Panc1 (cell line): ENCODE results near the gene ABHD4. TPM values are rescaled to one million over a fixed set of nuclear protein-coding genes. Genes with fewer than 3 reads are reported as not detected.

Source experiments
- ATAC-seq: fragments of 200-7000 bp; cut with Tn5 transposase; 2 replicates; pipeline ENCODE4 v1.9.1; 2020; ENCODE audit warnings: mild to moderate bottlenecking, moderate library complexity
- BruUV-seq: library from RNA; stranded (reverse); fragments of 400-500 nt; replicated peaks from 2 replicates; lab custom pipeline; 2021; lab: Mats Ljungman, UMichigan
- CTCF ChIA-PET: fragments of 300-600 bp; sonication (Branson Sonifier 250); formaldehyde crosslinking; loops from one replicate; lab custom pipeline; 2022; ENCODE audit warnings: antibody characterized with exemption; lab: Charles Lee
- POLR2A ChIA-PET: fragments of 300-600 bp; sonication (Branson Sonifier 250); formaldehyde crosslinking; loops from one replicate; lab custom pipeline; 2022; ENCODE audit warnings: antibody characterized with exemption; lab: Charles Lee
- DNase-seq: peaks from one replicate; pipeline ENCODE4 v3.0.0-alpha.2; 2010; ENCODE audit warnings: low read depth, low spot score
- H3K27ac ChIP-seq: 2 replicates; pipeline ENCODE4 v1.5.1; 2011; ENCODE audit warnings: mild to moderate bottlenecking, low read length, inconsistent platforms
- H3K27me3 ChIP-seq: fragments of 200-500 bp; sonication (Bioruptor generic); 2 replicates; pipeline ENCODE4 v1.6.0; 2014; ENCODE audit warnings: low read length, inconsistent platforms; ENCODE audit not compliant: control insufficient read depth, insufficient read depth
- H3K36me3 ChIP-seq: fragments of 200-500 bp; sonication (Bioruptor generic); 2 replicates; pipeline ENCODE4 v1.5.1; 2014; ENCODE audit warnings: inconsistent platforms, mild to moderate bottlenecking, low read length, moderate library complexity; ENCODE audit not compliant: control insufficient read depth, insufficient read depth
- H3K4me1 ChIP-seq: 2 replicates; pipeline ENCODE4 v1.5.1; 2011; ENCODE audit warnings: inconsistent platforms, mild to moderate bottlenecking, low read length, moderate library complexity; ENCODE audit not compliant: control insufficient read depth, insufficient read depth
- H3K4me3 ChIP-seq, 2 experiments: 2 replicates each; pipeline ENCODE4 v1.5.1; 2011 to 2012; ENCODE audit warnings: low read depth in 2 of 2, low read length in 2 of 2, mild to moderate bottlenecking in 2 of 2, inconsistent platforms in 1 of 2, moderate library complexity in 1 of 2
- H3K9me3 ChIP-seq: fragments of 200-500 bp; sonication (Bioruptor generic); 2 replicates; pipeline ENCODE4 v1.5.1; 2014; ENCODE audit warnings: low read depth, mild to moderate bottlenecking, inconsistent platforms, low read length, moderate library complexity; ENCODE audit not compliant: control insufficient read depth, insufficient read depth
- CTCF ChIP-seq: fragments of 450-650 bp; IDR thresholded peaks from 2 replicates; pipeline ENCODE4 v1.5.1; 2017; ENCODE audit warnings: mild to moderate bottlenecking
- POLR2AphosphoS5 ChIP-seq: IDR thresholded peaks from 2 replicates; pipeline ENCODE4 v1.6.1; 2012; ENCODE audit warnings: mild to moderate bottlenecking, low read depth, low read length, moderate library complexity
- REST ChIP-seq, 2 experiments: IDR thresholded peaks; 2 replicates each; pipeline ENCODE4 v1.6.1; 2011 to 2012; ENCODE audit warnings: low read depth in 2 of 2, control low read depth in 1 of 2, low read length in 1 of 2, mild to moderate bottlenecking in 1 of 2, moderate library complexity in 1 of 2; ENCODE audit not compliant: insufficient read depth in 1 of 2
- SIN3A ChIP-seq: IDR thresholded peaks from 2 replicates; pipeline ENCODE4 v1.6.1; 2012; ENCODE audit warnings: low read depth, mild to moderate bottlenecking, low read length, moderate library complexity, borderline replicate concordance; ENCODE audit not compliant: insufficient read depth
- TCF7L2 ChIP-seq: IDR thresholded peaks from 2 replicates; pipeline ENCODE4 v1.6.1; 2011; ENCODE audit warnings: mild to moderate bottlenecking, low read depth, low read length, inconsistent platforms
- in situ Hi-C: cut with HindIII; loops from 2 replicates; pipeline ENCODE4 v1.10.0; 2016; ENCODE audit warnings: low sequenced_read_pairs, low pct_unique_long_range_greater_than_20kb
- intact Hi-C: fragments of 100-400 bp; cut with micrococcal nuclease; formaldehyde crosslinking; loops from one replicate; pipeline ENCODE4 v1.10.0; 2022; ENCODE audit not compliant: unreplicated experiment
- total RNA-seq: library from RNA; stranded (reverse); gene quantifications from one replicate; pipeline ENCODE4 v1.2.1, GENCODE V29; 2021; ENCODE audit not compliant: unreplicated experiment

The ABHD4 gene
- total RNA-seq, 1 experiment from 2014 or later = 5.1 TPM

- CTCF ChIA-PET = interaction anchor here (0.5 to 0.6 kb wide), 3 partner anchors 54 to 255 kb away, joined by 4 to 7 read pairs (median 7); no protein-coding TSS in a partner anchor
Observed at GRCh38 chr14:22658946-22659345, 60.8 kb downstream of the ABHD4 start.

GRCh38 chr14:22660654-22661053 lies 62.6 kb downstream of the ABHD4 start:
- DNase-seq (no peak), ATAC-seq (no peak)
- in situ Hi-C loops = no loop called here
- Histone ChIP-seq H3K4me1 (no peaks in the 10 kb centered on the region), H3K27ac (no peak overlapping the region), H3K27me3 (no peaks in the 10 kb centered on the region), H3K36me3 (no peaks in the 10 kb centered on the region), H3K9me3 (no peaks in the 10 kb centered on the region), H3K4me3 (no peak overlapping the region)
- no TSS peak for BruUV-seq
- intact Hi-C loops = no loop called here
- POLR2A ChIA-PET = no interaction called here
- no peak for TF ChIP-seq REST (IDR thresholded peaks at IDR 0.05; ENCODE audit: insufficient read depth in 1 of 2, low read depth in 2 of 2, low read length in 1 of 2)
- CTCF ChIA-PET = no interaction called here

More at GRCh38 chr14:22658946-22659345, 60.8 kb downstream of the ABHD4 start:
- intact Hi-C loops = loop anchor here (10.0 kb wide), 1 partner anchor 196 kb away; no protein-coding TSS in a partner anchor
- Histone ChIP-seq H3K9me3 (no peaks in the 10 kb centered on the region), H3K27me3 (no peaks in the 10 kb centered on the region), H3K4me1 (no peaks in the 10 kb centered on the region), H3K36me3 (no peaks in the 10 kb centered on the region), H3K4me3 (no peak overlapping the region), H3K27ac (no peak overlapping the region)
- ATAC-seq (no peak), DNase-seq (no peak)
- TF ChIP-seq CTCF = no peak
- no peak for TF ChIP-seq POLR2AphosphoS5
- no peak for TF ChIP-seq SIN3A
- TF ChIP-seq REST (IDR thresholded peaks at IDR 0.05; ENCODE audit: insufficient read depth in 1 of 2, low read depth in 2 of 2, low read length in 1 of 2) = no peak
- TF ChIP-seq TCF7L2 = no peak
- no TSS peak for BruUV-seq
- POLR2A ChIA-PET = interaction anchor here (0.5 kb wide), 1 partner anchor 100 kb away, joined by 4 read pairs; no protein-coding TSS in a partner anchor
- in situ Hi-C loops = no loop called here

Other genes with a start within 250 kb of the ABHD4 start
- 163 TPM for gene DAD1, start 9.1 kb upstream of the ABHD4 start, total RNA-seq
- gene OR6J1, start 46.1 kb downstream of the ABHD4 start, total RNA-seq = not detected
- 71.3 TPM for gene OXA1L, start 168.4 kb downstream of the ABHD4 start, total RNA-seq
- gene SLC7A7, start 217.1 kb downstream of the ABHD4 start, total RNA-seq = 0.85 TPM
- 89.5 TPM for gene MRPL52, start 231.6 kb downstream of the ABHD4 start, total RNA-seq
- 32.9 TPM for gene MMP14, start 238.3 kb downstream of the ABHD4 start, total RNA-seq